ENCODE data around the gene ARHGAP24.

GRCh38 chr4:85828027-85828890 lies 353.3 kb downstream of the ARHGAP24 start:
- TF ChIP-seq CTCF (IDR thresholded peaks at IDR 0.05) (no peak), POLR2A (IDR thresholded peaks at IDR 0.05) (no peak)

All from esophagus squamous epithelium (tissue), 4 donors.